Kidney tubule cell (primary cell): ENCODE data around the gene MYL12A.

Experiments used
- DNase-seq: peaks from one replicate; pipeline ENCODE4 v3.0.0-alpha.2; 2018; ENCODE audit warnings: low spot score

The MYL12A gene

DNA sequence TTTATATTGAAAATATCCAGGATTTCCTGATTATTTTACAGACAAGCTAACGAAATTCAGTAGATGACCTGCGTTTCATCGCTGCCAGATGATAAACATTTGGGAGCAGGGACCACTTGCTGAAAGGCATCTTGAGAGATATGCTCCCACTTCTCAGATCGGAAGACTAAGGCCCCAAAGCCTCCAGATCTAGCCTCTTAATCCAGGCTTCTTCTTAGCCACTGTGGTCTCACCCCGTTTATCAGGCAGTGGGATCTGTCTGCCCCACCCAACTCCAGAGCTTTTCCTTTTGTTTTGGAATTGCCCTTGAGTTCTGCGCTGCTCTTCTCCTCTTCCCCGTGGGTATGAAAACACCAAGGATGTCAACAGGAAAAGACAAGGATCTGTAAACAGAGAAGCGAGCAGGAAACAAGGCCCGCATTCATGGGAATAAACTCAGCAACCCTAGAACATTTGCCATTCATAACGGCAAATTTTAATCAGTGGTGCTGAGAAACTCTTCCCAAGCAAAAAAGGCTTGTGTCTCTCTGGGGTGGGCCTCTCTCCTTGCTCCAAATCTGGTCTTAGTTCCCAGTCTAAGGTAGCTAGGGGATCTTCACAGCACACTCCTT is 35.8 kb downstream of the MYL12A start:
- DNase-seq: no peak

DNA sequence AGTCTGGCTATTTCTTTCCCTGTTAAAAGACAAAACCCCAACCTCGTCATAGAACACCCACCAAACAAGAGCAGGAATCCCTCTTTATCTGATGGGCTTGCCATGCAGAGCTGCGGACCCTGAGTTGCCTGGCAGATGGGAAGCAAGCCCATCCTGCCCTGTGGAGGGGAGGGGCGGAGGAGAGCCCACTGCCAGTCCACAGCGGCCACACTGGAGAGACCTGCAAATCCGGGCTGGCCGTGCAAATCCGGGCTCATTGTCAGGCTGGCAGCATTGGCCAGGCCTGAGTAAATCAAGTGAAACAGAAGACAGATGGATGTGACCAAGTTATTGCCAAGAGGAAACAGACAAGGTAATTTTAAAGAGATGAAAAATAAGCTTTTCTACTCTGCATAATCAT is 36.3 kb downstream of the MYL12A start:
- no peak for DNase-seq

DNA sequence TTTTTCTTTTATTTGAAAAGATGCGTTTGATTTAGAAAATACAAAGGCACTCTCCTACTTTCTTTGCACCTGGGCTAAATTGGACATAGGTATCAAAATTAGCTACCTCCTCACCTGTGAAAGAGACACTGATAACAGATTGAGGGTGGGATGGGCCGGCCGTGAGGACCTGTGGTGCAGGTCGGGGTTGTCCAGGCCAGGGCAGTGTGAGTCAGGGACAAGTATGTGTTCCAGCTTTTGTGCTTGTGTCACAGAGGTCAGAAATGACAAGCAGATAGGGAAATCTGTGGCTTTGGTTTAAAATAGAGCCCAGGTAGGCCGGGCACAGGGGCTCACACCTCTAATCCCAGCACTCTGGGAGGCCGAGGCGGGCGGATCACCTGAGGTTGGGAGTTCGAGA is 36.9 kb downstream of the MYL12A start:
- no peak for DNase-seq

DNA sequence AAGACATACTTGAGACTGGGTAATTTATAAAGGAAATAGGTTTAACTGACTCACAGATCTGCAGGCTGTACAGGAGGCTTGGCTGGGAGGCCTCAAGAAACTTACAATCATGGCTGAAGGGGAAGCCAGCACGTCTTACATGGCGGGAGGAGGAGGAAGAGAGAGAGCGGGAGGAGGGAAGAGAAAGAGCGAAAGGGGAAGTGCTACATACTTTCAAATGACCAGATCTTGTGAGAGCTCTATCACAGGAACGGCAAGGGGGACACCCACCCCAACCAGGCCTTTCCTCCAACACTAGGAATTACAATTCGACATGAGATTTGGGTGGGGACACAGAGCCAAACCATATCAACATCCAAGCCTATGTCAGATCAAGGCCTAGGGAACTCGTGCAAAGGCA is 38.6 kb downstream of the MYL12A start:
- no peak for DNase-seq

DNA sequence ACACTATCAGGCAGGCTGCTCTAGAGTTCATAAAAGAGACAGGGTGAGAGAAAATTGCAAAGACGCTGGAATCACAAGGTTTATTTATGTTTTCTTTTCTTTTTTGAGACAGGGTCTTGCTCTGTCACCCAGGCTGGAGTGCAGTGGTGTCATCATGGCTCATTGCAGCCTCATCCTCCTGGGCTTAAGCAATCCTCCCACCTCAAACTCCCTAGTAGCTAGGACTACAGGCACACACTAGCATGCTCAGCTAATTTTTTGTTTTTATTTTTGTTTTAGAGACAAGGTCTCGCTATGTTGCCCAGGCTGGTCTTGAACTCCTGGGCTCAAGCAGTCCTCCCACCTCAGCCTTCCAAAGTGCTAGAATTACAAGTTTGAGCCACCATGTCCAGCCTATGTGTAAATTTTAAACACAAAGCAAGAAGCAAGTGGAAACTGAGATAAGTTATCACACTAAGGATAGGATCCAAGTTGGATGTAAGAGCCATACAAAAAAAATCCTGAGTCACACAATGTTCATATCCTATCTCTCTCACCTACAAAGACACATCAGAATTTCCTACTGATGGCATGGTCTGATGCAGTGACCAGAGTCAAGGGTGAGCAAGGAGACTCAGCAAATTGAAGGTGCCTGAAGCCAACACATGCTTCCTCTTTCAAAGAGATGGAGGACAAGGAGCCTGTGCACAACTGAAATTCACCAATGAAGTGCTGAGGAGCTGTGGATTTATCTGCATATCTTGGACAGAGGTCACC is 45.8 kb downstream of the MYL12A start:
- no peak for DNase-seq

DNA sequence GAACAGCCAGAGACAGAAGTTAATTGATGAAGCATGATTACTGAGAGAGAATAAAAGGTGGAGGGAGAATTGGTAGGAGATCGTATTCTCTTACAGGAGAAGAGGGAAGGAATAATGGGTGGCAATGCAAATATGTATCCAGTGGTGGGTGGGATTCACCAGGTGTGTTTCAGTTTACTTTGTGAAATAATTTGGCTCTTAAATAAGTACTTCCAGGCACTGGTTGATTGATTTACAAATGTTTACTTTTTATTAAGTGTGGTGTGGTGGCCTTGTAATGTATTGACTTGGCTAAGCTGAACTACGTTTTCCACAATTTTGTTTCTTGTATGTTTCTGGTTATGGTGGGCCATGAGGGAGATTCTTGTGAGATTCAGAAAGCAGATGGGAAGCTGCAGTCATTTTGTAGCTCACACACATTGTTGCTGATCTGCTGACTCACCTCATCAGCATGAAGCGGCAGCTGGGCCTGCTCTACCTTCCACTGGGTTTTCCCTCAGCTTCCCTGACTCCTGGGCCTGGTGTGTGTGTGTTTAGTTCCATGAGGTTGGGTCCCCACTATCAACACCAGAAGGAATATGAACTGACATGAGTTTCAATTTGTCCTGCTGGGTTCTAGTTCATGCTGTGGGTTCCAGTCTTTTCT is 47.0 kb downstream of the MYL12A start:
- DNase-seq: peak; percentile 63

DNA sequence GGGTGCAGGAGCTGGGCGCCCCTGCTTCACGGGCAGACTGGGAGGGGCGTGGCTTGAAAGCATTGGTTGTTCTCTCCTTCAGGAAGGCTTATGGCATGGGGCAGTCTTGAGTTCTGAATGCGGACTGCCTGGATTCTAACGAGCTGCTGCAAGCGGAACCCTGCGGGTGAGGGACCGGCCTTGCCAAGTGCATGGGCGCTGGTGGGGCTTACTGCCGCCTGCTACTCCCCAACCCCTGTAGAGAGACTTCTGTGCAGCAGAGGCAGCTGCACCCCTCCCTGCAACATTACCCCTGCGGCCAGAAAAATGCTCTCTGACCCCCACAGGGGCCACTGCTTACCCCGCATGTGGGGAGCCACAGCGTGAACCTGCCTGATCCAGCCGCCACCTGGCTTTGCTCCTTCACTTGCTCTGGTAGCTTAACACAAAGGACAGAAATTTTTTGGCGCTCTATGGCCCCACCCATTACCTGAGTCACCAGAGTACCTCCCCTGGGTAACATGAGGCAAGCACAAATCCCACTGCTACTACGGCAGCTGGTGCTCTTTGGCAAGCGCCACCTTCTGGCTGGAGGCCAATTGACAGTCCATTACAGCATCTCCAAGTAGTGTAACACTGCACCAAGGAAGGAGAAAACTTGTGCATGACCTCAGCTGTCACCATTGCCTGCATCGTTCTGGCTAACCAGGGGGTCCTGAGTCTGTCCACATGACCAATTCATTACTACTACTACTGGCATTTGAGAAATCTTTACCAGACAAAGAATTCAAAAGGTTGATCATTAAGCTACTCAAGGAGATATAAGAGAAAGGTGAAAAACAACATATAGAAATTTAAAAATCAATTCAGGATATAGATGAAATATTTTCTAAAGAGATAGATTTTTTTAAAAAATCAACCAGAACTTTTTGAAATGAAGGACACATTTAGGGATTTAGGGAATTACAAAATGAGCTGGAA is 49.7 kb downstream of the MYL12A start:
- DNase-seq: peak; percentile 99

DNA sequence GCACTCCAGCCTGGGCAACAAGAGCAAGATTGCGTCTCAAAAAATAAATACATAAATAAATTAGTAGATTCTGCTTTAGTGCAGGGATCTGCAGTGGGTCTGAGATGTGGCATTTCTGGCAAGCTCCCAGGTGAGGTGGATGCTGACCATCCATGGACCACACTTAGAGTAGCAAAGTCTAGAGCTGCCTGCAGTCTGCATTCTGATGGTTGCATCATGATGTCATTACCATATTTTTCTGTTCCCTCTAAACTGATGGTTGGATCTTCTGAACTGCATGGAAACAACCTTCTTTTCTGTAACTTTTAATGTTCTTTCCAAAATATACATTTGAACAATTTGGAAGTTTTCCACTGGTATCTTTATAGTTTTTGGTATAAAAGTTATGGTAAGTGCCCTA is 57.2 kb downstream of the MYL12A start:
- no peak for DNase-seq

DNA sequence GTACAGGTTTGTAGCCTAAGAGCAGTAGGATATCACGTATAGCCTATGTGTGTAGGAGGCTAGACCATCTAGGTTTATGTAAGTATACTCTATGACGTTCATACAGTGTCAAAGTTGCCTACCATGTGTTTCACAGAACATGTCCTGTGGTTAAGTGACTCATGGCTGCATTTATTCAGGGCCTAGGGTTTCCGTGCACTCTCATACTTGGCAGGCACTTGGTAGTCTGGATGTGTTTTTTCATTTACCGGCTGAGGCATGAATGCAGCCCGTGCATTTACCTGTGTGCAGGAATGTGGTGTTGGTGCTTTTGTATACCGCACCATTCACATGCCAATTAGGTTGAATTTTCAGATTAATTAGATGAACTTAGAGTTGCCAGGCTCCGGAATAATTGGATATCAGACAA is 57.8 kb downstream of the MYL12A start:
- peak; percentile 86 for DNase-seq
